Stimulated activated CD4-positive, alpha-beta T cell treated with anti-CD3 and anti-CD28 coated beads, Interleukin-4, amount 100 ng/mL, for 1 hour (primary cell): Measurements from ENCODE around the gene PIGO.

Source experiments
- DNase-seq: peaks from one replicate; pipeline ENCODE4 v3.0.0-alpha.2; 2020

Gene PIGO

GRCh38 chr9:35096035-35096849, at the start of gene PIGO:
PIGO (minus strand) TSS chr9:35096591; CDS start chr9:35095565, 1,026 bp downstream.
- peak; percentile 91 for DNase-seq

- DNase-seq, result no peak
Measured at GRCh38 chr9:35142037-35142436, 45.6 kb upstream of the PIGO start.

GRCh38 chr9:35140093-35140492, 43.7 kb upstream of the PIGO start:
- no peak for DNase-seq

GRCh38 chr9:35136866-35137265, 40.5 kb upstream of the PIGO start:
- no peak for DNase-seq

- no peak for DNase-seq
Measured at GRCh38 chr9:35135988-35136387, 39.6 kb upstream of the PIGO start.

GRCh38 chr9:35134920-35135319, 38.5 kb upstream of the PIGO start:
- no peak for DNase-seq

GRCh38 chr9:35116898-35117551, 20.6 kb upstream of the PIGO start:
- DNase-seq, result peak; percentile 80

GRCh38 chr9:35116539-35116897, 20.1 kb upstream of the PIGO start:
- no peak for DNase-seq

GRCh38 chr9:35115680-35116538, 19.5 kb upstream of the PIGO start, which contains the start of gene ATOSB:
ATOSB (minus strand) TSS chr9:35115862; CDS start chr9:35108274, 7,588 bp downstream.
- DNase-seq, result peak; percentile 93

- peak; percentile 26 for DNase-seq
Measured at GRCh38 chr9:35114840-35115628, 18.6 kb upstream of the PIGO start.

GRCh38 chr9:35114113-35114839, 17.9 kb upstream of the PIGO start:
- DNase-seq, result peak; percentile 53

GRCh38 chr9:35112257-35113020, 16.0 kb upstream of the PIGO start:
- DNase-seq, result no peak

- DNase-seq, result peak; percentile 96
Measured at GRCh38 chr9:35111001-35111933, 14.9 kb upstream of the PIGO start.

- no peak for DNase-seq
Measured at GRCh38 chr9:35110327-35110761, 14.0 kb upstream of the PIGO start.

GRCh38 chr9:35108946-35109575, 12.7 kb upstream of the PIGO start:
- no peak for DNase-seq

GRCh38 chr9:35108461-35108860, 12.1 kb upstream of the PIGO start:
- DNase-seq, result no peak

GRCh38 chr9:35107297-35108290, 11.2 kb upstream of the PIGO start:
- DNase-seq, result no peak

- DNase-seq, result no peak
Measured at GRCh38 chr9:35106343-35106730, 9.9 kb upstream of the PIGO start.
